ENCODE results near the gene CFAP74. TPM values are rescaled to one million over a fixed set of nuclear protein-coding genes. Genes with fewer than 3 reads are reported as not detected.

CFAP74 gene
- total RNA-seq, 2 donors from 2014 or later, result not detected

DNA sequence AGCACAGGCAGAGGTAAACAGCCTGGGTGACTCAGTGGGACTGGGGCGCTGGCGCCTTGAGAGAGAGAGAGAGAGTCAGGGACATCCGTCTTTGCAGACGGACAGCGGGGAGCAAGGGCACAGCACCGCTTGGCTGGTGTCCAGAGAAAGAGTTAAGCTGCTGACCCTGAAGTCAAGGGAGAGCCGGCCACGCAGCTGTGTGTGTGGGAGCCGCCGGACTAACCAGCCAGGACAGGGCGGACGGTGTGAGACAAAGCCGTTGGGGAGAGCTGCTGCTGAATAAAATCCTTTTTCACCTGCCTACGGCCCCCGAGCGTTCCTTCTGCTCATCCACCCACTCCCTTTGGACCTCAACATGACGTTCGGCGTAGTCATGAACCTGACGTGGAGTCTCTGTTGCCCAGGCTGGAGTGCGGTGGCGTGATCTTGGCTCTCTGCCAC is 14.5 kb downstream of the CFAP74 start:
- Histone ChIP-seq H3K27ac (no peak overlapping the region), H3K27me3 (replicated peaks; ENCODE audit: insufficient read depth) (peaks cover 4% of the 10 kb centered on the region), H3K9me3 (no peaks in the 10 kb centered on the region), H3K36me3 (no peaks in the 10 kb centered on the region), H3K4me1 (ENCODE audit: control insufficient read depth in 1 of 2, low read depth in 2 of 2) (no peaks in the 10 kb centered on the region), H3K4me3 (no peak overlapping the region)
- ATAC-seq (ENCODE audit: insufficient number of reproducible peaks, low FRiP score, low read depth) (no peak), DNase-seq (ENCODE audit: low spot score) (no peak)
- TF ChIP-seq, protein P1, sequence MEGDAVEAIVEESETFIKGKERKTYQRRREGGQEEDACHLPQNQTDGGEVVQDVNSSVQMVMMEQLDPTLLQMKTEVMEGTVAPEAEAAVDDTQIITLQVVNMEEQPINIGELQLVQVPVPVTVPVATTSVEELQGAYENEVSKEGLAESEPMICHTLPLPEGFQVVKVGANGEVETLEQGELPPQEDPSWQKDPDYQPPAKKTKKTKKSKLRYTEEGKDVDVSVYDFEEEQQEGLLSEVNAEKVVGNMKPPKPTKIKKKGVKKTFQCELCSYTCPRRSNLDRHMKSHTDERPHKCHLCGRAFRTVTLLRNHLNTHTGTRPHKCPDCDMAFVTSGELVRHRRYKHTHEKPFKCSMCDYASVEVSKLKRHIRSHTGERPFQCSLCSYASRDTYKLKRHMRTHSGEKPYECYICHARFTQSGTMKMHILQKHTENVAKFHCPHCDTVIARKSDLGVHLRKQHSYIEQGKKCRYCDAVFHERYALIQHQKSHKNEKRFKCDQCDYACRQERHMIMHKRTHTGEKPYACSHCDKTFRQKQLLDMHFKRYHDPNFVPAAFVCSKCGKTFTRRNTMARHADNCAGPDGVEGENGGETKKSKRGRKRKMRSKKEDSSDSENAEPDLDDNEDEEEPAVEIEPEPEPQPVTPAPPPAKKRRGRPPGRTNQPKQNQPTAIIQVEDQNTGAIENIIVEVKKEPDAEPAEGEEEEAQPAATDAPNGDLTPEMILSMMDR (IDR thresholded peaks at IDR 0.05), result no peak

GRCh38 chr1:1988061-1988945 is 15.3 kb downstream of the CFAP74 start:
- ATAC-seq (ENCODE audit: insufficient number of reproducible peaks, low FRiP score, low read depth) (no peak), DNase-seq (ENCODE audit: low spot score) (no peak)
- Histone ChIP-seq H3K4me1 (ENCODE audit: control insufficient read depth in 1 of 2, low read depth in 2 of 2) (no peaks in the 10 kb centered on the region), H3K9me3 (no peaks in the 10 kb centered on the region), H3K36me3 (no peaks in the 10 kb centered on the region), H3K27me3 (replicated peaks; ENCODE audit: insufficient read depth) (peaks cover 4% of the 10 kb centered on the region), H3K27ac (no peak overlapping the region), H3K4me3 (no peak overlapping the region)
- TF ChIP-seq, protein P1 (IDR thresholded peaks at IDR 0.05), result no peak

DNA sequence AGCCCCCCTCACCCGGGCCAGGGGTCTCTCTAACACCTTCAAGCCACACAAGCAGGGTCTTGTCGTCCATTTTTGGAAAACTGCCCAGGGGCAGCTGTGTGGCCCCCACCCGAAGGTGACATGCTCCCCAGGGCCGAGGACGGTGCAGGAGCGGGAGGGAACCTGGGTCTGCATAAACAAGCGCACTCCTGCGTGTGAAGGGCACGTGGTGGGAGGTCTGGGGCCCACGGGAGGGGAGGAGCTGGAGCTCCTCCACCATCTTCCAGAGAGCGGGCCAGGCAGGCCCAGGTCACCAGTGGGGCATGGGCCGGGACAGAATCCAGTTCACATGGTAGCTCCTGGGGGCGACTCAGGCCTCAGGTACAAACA is 16.5 kb downstream of the CFAP74 start:
- DNase-seq (ENCODE audit: low spot score) (no peak), ATAC-seq (ENCODE audit: insufficient number of reproducible peaks, low FRiP score, low read depth) (no peak)
- TF ChIP-seq, protein P1 (IDR thresholded peaks at IDR 0.05), result no peak
- Histone ChIP-seq H3K4me3 (no peak overlapping the region), H3K9me3 (no peaks in the 10 kb centered on the region), H3K4me1 (ENCODE audit: control insufficient read depth in 1 of 2, low read depth in 2 of 2) (no peaks in the 10 kb centered on the region), H3K27me3 (replicated peaks; ENCODE audit: insufficient read depth) (peaks cover 4% of the 10 kb centered on the region), H3K27ac (no peak overlapping the region), H3K36me3 (no peaks in the 10 kb centered on the region)

DNA sequence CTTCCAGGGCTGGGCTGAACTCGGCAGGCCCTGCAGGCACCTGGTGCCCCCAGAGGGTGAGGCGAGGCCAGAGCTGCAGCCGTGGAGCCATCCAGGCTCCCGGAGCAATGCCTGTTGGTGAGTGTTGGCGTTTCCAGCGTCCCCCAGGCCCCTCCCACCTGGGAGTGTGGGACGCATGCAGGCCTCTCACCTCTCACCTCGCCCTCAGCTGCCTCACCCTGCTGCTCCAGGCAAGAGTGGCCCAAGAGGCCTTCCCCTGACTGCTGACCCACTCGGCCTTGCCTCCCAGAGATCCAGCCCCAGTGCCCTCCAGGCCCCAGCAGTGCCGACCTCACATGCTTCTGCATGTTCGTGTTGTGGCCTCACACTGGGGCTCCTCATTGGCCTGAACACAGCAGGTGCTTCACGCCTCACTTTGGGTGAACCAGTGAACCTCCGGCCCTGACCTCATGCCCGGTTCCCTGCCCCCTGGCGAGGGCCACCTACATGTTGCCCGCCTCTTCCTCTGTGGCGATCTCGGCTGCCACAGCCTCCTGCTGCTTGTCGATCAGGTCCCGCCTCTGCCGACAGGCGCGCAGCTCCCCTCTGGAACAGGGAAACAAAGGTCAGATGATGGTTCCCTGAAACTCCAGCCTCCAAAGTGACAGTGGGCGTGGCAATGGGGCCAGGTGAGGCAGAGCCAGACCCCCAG is 17.0 kb downstream of the CFAP74 start:
- no peak for ATAC-seq (ENCODE audit: insufficient number of reproducible peaks, low FRiP score, low read depth)
- Histone ChIP-seq H3K27ac (no peak overlapping the region), H3K27me3 (replicated peaks; ENCODE audit: insufficient read depth) (peaks cover 4% of the 10 kb centered on the region)

More for the DNA sequence above, 17.0 kb downstream of the CFAP74 start:
- no peaks in the 10 kb centered on the region for H3K4me1 ChIP-seq (ENCODE audit: control insufficient read depth in 1 of 2, low read depth in 2 of 2)
- H3K9me3 ChIP-seq, result no peaks in the 10 kb centered on the region
- TF ChIP-seq, protein P1 (IDR thresholded peaks at IDR 0.05), result no peak
- H3K36me3 ChIP-seq, result no peaks in the 10 kb centered on the region
- H3K4me3 ChIP-seq, result no peak overlapping the region
- DNase-seq (ENCODE audit: low spot score), result no peak

Measured in thoracic aorta (tissue), 2 donors.